A673 (cell line): ENCODE results near the gene TADA3. TPM values are rescaled to one million over a fixed set of nuclear protein-coding genes. Genes with fewer than 3 reads are reported as not detected.

ENCODE experiments used
- BruUV-seq: library from RNA; stranded (reverse); fragments of 400-500 nt; replicated peaks from 2 replicates; lab custom pipeline; 2021; lab: Mats Ljungman, UMichigan
- CTCF ChIA-PET: fragments of 300-600 bp; sonication (Branson Sonifier 250); formaldehyde crosslinking; loops from one replicate; lab custom pipeline; 2022; ENCODE audit warnings: antibody characterized with exemption; lab: Charles Lee
- POLR2A ChIA-PET: fragments of 300-600 bp; sonication (Branson Sonifier 250); formaldehyde crosslinking; loops from one replicate; lab custom pipeline; 2022; ENCODE audit warnings: antibody characterized with exemption; ENCODE audit not compliant: low non-redundant PET; lab: Charles Lee
- DNase-seq: peaks from one replicate; pipeline ENCODE4 v3.0.0-alpha.2; 2015; ENCODE audit warnings: low spot score
- H3K27ac ChIP-seq: fragments of 200-600 bp; sonication (generic); 2 replicates; pipeline ENCODE4 v1.5.1; 2016; ENCODE audit warnings: mixed run types, low read depth, mild to moderate bottlenecking, mixed read lengths, antibody characterized with exemption, low read length; ENCODE audit not compliant: poor library complexity, severe bottlenecking
- H3K27me3 ChIP-seq: fragments of 200-600 bp; sonication (generic); replicated peaks from 2 replicates; pipeline ENCODE4 v1.6.1; 2017; ENCODE audit warnings: mixed run types, low read depth, mild to moderate bottlenecking, mixed read lengths, antibody characterized with exemption, low read length; ENCODE audit not compliant: insufficient read depth, poor library complexity
- H3K36me3 ChIP-seq: fragments of 200-600 bp; sonication (generic); 2 replicates; pipeline ENCODE4 v1.6.1; 2016; ENCODE audit warnings: mixed run types, mild to moderate bottlenecking, mixed read lengths, antibody characterized with exemption, low read length; ENCODE audit not compliant: insufficient read depth, poor library complexity, severe bottlenecking
- H3K4me1 ChIP-seq: fragments of 200-600 bp; sonication (generic); 2 replicates; pipeline ENCODE4 v1.6.1; 2017; ENCODE audit warnings: mixed run types, mild to moderate bottlenecking, mixed read lengths, antibody characterized with exemption, low read length; ENCODE audit not compliant: insufficient read depth, poor library complexity, severe bottlenecking
- H3K4me3 ChIP-seq: fragments of 200-600 bp; sonication (generic); 2 replicates; pipeline ENCODE4 v1.5.1; 2016; ENCODE audit warnings: low read depth, mixed run types, mild to moderate bottlenecking, mixed read lengths, low read length; ENCODE audit not compliant: poor library complexity, severe bottlenecking
- H3K9me3 ChIP-seq: fragments of 200-600 bp; sonication (generic); 2 replicates; pipeline ENCODE4 v1.6.1; 2016; ENCODE audit warnings: mixed run types, low read depth, mild to moderate bottlenecking, mixed read lengths, antibody characterized with exemption, low read length; ENCODE audit not compliant: poor library complexity, severe bottlenecking
- CTCF ChIP-seq: fragments of 300-800, 200-600 bp; sonication (generic); conservative IDR thresholded peaks from 2 replicates; pipeline ENCODE4 v1.5.1; 2017; ENCODE audit warnings: low read depth, mild to moderate bottlenecking, antibody characterized with exemption, low read length, moderate library complexity, mixed read lengths
- EZH2 ChIP-seq: fragments of 200-600 bp; sonication (generic); IDR thresholded peaks from 2 replicates; pipeline ENCODE4 v1.6.1; 2017; ENCODE audit warnings: borderline replicate concordance, low read depth, mild to moderate bottlenecking, mixed read lengths, antibody characterized with exemption, low read length; ENCODE audit not compliant: poor library complexity, severe bottlenecking
- intact Hi-C: fragments of 100-400 bp; cut with micrococcal nuclease; formaldehyde crosslinking; loops from one replicate; pipeline ENCODE4 v1.10.0; 2022; ENCODE audit not compliant: unreplicated experiment
- total RNA-seq: library from RNA; stranded (reverse); gene quantifications from 2 replicates; pipeline ENCODE4 v1.2.3, GENCODE V29; 2021

TADA3 gene
- total RNA-seq, 1 experiment from 2014 or later, result 46.1 TPM

- POLR2A ChIA-PET, result interaction anchor here (0.7 kb wide), 1 partner anchor 10 kb away, joined by 5 read pairs; no protein-coding TSS in a partner anchor
- no peaks in the 10 kb centered on the region for H3K27me3 ChIP-seq
- H3K4me1 ChIP-seq, result peaks cover 10% of the 10 kb centered on the region
- H3K9me3 ChIP-seq, result no peaks in the 10 kb centered on the region
- H3K27ac ChIP-seq, result peak overlapping the region; percentile 80
- peak overlapping the region; percentile 90 for H3K4me3 ChIP-seq
- H3K36me3 ChIP-seq, result no peaks in the 10 kb centered on the region
- no peak for DNase-seq
- intact Hi-C loops, result no loop called here
- BruUV-seq, result no TSS peak
- TF ChIP-seq CTCF (no peak), EZH2 (no peak)
- CTCF ChIA-PET, result no interaction called here
Observed at GRCh38 chr3:9769012-9769411, 23.3 kb downstream of the TADA3 start.

GRCh38 chr3:9768141-9768775, 24.0 kb downstream of the TADA3 start:
- DNase-seq, result no peak

GRCh38 chr3:9767418-9767817, 24.9 kb downstream of the TADA3 start:
- no peaks in the 10 kb centered on the region for H3K9me3 ChIP-seq
- POLR2A ChIA-PET, result no interaction called here
- H3K27ac ChIP-seq, result no peak overlapping the region
- CTCF ChIA-PET, result no interaction called here
- no peak overlapping the region for H3K4me3 ChIP-seq
- peaks cover 10% of the 10 kb centered on the region for H3K4me1 ChIP-seq
- intact Hi-C loops, result no loop called here
- no peaks in the 10 kb centered on the region for H3K36me3 ChIP-seq
- no peaks in the 10 kb centered on the region for H3K27me3 ChIP-seq
- no peak for DNase-seq
- no TSS peak for BruUV-seq
- TF ChIP-seq CTCF, result no peak
- TF ChIP-seq EZH2, result no peak

More at GRCh38 chr3:9768141-9768775, 24.0 kb downstream of the TADA3 start:
- POLR2A ChIA-PET, result interaction anchor here (0.7 kb wide), 1 partner anchor 9 kb away, joined by 5 read pairs; no protein-coding TSS in a partner anchor
- intact Hi-C loops, result no loop called here
- CTCF ChIA-PET, result no interaction called here
- H3K27me3 ChIP-seq, result no peaks in the 10 kb centered on the region
- H3K4me3 ChIP-seq, result no peak overlapping the region
- no TSS peak for BruUV-seq
- peaks cover 10% of the 10 kb centered on the region for H3K4me1 ChIP-seq
- no peak overlapping the region for H3K27ac ChIP-seq
- no peak for TF ChIP-seq EZH2
- TF ChIP-seq CTCF, result no peak
- H3K9me3 ChIP-seq, result no peaks in the 10 kb centered on the region
- H3K36me3 ChIP-seq, result no peaks in the 10 kb centered on the region
